GM19455 (cell line): ENCODE measurements around the gene ANKDD1A.

Source experiments
- ATAC-seq: cut with Tn5 transposase; IDR thresholded peaks from one replicate; pipeline ENCODE4 v1.9.1; 2021; ENCODE audit not compliant: unreplicated experiment

The ANKDD1A gene

DNA sequence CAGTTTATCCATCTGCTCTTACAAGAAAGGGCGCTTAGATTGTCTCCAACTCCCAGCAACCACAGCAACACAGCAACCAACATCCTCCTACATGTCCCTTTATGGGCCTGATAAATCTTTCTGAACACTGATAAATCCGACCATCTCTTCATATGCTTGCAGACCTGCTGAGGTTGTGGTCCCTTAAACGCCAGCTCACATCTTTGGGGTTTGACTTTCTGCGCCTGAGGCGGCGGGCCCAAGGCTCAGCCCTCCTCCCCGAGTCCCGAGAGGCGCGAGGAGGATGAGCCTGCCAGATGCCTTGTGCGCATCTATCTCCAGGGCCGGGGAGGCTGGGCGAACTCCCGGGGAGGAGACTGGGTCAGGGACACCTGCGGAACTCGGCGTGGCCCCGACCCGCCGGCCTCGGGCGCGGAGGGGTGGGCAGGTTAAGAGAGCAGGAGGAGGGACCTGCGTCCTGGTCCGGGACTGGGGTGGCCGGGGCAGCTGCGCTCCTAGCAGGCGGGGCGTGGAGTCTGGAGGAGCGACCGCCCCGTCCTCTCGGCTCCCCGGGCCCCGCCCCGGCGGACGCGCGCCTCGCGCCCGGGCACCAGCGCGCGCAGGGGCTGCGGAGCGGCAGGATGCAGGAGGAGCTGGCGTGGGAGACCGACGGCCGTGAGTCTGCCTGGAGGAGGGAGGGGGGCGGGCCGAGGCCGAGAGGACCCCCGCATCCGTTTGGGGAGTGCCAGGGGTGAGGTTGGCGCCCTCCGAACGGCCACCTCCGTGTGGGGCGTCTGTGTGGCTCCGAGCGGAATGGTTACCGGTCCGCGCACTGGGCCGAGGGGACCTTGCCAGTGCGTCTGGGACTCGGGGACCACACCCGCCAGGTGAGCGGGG lies at the start of gene ANKDD1A:
Gene ANKDD1A, plus strand, starts transcription at position 592 of the 876 bp plus-strand sequence. Its CDS starts 29 bp downstream, at position 621.
- ATAC-seq: peak; percentile 80

DNA sequence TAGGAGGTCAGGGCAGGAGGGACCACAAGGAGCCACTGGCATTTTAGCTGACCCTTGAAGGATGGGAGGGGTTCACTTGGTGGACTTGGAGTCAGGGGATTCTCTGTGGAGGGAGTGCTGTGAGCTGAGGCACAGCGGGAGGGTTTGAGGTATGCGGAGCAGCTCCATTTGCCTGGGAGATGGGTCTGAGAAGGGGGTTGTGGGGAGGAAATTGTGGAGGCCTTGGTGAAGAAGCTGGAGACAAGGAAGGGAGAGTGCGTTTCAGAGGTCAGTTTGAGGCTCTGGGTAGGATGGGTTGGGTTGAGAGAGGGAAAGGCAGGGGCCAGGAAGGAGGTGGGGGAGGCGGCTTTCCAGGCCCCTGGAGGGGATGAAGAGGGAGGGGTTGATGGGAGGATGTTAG lies 49.7 kb upstream of the ANKDD1A start:
- ATAC-seq: no peak

DNA sequence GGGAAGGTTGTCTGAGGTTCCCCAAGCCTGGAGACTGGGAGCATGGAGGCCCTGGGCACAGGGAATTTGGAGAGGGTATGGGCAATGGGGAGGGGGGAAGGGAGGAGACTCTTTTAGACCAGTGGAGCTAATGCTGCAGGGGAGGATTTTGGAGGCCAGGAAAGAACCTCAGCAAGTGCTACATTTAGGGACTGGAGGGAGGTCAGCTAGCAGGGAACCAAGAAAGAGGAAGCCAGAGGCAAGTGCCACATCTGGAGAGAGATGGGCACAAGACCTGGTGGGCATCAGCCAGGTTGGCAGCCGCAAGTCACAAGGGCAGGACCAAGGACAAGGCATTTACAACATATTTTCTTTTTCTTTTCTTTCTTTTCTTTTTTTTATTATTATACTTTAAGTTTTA lies 49.3 kb upstream of the ANKDD1A start:
- ATAC-seq: no peak

DNA sequence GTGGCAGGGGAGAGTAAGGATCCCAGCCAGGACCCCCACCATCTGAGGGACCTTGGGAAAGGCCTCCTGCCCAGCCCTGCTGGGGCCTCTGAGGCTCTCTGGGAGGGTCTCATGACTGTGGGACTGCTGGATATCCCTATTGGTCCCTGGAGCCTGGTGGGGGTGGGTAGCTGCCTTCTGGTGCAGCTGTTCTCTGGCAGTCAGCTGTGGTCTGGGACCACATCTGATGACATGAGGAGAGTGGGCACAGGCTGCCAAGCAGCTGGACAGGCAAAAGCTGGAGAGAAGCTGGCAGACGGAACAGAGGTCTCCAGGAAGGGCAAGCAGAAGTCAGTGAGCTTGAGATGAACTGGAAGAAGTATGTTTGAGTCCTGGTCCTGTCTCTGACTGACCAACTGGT lies 47.6 kb upstream of the ANKDD1A start:
- ATAC-seq: no peak

DNA sequence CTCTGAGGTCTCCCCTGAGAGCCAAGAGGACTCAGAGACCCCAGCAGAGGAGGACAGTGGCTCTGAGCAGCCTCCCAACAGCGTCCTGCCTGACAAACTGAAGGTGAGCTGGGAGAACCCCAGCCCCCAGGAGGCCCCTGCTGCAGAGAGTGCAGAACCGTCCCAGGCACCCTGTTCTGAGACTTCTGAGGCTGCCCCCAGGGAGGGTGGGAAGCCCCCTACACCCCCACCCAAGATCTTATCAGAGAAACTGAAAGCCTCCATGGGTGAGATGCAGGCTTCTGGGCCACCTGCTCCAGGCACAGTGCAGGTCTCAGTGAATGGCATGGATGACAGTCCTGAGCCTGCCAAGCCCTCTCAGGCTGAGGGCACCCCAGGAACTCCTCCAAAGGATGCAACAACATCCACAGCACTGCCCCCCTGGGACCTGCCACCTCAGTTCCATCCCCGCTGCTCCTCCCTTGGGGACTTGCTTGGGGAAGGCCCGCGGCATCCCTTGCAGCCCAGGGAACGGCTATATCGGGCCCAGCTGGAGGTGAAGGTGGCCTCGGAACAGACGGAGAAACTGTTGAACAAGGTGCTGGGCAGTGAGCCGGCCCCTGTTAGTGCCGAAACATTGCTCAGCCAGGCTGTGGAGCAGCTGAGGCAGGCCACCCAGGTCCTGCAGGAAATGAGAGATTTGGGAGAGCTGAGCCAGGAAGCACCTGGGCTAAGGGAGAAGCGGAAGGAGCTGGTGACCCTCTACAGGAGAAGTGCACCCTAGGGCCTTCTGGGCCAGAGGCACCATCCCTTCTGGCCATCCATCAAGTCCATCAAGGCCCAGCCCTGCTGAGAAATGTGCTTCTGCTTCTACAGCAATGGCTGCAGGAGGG lies 46.3 kb upstream of the ANKDD1A start:
- no peak for ATAC-seq

DNA sequence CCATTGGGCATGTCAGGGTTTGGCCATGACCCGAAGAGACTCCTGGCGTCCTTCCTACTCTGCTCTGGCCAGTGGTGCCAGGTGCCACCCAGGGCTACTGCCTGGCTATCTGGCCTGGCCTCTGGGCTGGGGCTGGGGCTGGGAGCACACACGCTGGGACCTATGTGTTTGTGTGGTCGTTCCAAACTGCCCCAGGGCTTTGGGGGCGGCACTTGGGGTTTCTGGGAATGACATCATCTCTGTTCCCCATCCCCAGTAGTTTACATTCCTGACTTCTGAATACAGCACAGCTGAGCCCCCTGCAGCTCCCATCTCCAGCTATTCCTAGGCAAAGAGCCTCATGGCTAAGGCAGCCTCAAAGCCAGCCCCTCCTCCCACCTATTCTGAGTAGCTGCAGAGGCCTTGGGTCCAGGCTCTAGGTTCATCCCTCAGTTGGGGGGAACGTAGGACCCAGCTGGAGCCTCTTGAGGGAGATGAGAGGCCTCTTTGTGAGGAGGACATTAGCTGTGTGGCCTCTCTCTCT lies 45.6 kb upstream of the ANKDD1A start:
- no peak for ATAC-seq

DNA sequence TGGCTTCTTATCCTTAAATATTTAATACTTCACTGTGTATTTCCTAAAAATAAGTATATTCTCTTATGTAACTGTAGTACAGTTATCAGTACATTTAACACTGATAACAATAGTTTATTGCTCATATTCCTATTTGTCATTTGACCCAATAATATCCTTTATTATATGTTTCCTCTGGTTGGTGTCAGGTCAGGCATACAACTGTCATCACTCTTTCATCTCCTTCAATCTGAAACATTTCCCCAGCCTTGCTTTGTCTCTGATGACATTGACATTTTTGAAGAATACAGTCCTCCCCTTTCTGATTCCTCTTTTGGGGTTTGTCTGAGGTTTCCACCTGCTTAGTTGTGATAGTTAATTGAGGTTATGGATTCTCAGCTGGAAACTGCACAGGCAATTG lies 42.2 kb upstream of the ANKDD1A start:
- ATAC-seq: no peak

DNA sequence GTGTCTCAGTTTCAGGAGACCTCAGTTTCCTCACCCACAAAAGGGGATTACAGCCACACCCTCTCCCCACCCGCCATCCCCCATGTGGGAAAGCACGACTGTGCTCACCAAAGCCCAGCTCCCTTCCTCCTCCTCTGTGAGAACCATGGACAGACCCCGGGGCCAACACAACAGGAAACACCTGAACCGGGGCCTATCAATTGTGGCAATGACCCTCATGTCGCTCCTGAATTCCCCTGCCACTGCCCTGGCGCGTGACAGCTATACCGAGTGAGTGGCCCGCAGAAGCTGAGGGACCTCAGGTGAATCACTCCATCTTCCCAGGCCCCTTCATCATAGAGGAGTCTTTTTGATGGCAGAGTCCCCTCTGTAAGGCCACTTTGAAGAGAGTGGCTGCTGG lies 41.3 kb upstream of the ANKDD1A start:
- ATAC-seq: no peak

DNA sequence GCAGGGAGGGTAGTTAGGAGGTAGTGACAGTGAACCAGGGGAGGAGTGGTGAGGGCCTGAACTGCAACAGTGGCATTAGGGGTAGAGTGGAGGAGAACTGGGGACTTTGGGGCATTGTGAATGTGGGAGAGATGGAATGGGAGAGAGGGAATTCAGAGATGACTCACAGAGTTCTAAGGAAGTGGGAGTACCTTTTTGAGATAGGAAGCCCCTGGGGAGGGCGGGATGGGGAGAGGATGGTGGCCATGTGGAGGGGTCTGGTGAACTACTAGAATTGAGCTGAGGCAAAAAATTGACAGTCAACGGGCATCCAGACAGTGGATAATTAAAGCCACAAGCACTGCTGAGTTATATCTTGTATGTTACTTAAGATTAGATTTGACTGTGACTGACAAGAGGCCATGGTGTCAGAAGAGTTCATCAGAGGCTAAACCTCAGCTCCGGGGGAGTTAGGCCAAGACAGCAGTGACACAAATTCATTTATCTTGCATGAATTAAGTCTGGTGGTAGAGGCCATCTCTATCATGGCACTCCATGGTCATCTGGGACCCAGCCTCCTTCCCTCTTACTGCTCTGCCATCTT lies 36.0 kb upstream of the ANKDD1A start:
- no peak for ATAC-seq

DNA sequence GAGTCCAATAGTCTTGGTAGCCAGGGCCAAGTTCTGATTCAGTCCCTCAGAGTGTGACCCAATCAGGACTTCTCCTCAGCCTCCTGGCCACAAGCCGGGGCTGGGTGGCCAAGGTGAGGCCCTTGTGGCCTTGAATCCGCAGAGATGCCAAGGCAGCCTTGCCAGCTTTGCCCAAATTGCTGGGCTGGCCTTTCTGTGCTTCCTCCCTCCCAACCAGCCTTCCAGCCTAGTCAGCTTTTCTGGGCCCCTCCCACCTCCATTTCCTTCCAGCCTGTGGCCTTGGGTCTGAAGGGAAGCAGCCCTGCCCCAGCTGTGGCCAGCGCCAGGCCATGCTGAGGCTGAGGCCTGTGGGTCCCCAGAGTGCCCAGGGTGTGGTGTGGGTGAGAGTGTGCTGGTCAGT lies 34.3 kb upstream of the ANKDD1A start:
- ATAC-seq: no peak

DNA sequence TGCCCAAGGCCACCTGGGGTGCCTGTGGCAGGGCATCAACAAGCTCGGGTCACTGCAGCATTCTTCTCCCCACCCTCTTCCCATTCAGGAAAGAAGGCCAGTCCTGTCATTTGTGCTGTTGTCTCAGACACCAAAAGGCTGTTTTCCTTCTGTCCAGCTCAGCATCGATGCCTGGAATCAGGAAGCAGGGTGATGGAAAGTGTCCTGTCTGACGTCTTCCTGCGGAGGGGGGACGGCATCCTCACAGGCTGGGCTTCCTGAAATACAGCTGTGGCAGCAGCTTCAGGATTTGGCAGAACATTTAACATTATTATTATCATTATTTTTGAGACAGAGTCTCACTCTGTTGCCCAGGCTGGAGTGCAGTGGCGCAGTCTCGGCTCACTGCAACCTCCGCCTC lies 33.0 kb upstream of the ANKDD1A start:
- no peak for ATAC-seq

DNA sequence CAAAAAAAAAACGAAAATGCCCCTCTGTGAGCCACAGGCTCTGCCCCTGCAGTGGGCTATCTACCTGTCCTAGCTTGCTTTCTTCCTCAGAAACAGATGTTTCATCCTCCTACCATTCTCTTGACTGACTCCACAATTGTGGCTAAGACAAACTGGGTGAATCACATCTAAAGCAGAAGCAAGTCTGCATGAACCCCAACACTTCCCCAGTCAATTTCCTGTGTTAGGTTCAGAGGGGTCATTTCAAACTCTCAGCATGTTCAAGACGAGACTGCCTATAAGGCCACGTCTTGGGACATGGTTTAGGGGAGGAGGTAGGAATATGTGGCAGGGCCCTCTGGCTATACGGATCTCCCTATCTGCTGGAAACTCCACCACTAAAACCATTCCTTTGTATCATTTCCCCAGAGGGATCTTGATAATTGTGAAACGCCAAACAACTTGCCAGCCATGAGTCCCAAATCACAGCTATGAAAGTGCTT lies 28.6 kb upstream of the ANKDD1A start:
- ATAC-seq: no peak

DNA sequence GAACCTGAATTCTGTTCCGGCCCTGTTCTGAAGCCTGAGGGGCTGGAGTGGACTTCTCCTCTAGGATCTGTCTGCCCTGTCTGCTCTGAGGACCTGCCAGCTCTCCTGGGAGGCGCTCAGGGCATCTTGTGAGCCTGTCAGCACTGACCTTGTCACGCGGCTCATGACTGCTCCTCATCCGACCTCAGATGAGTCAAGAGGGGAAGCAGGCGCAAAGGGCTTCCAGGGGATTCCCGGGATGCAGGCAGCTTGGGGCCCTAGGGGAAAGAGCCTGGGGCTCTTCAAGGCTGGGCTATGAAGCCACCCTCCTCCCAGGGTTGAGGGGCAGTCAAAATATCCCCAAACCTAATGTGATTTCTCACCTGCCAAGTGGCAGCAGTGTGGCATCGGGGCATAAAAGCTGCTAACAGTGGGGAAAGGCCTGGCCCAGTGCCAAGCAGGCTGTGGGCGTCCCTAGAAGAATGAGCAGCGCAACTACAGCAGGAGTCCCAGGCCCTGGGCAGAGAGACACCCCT lies 27.6 kb upstream of the ANKDD1A start:
- no peak for ATAC-seq

DNA sequence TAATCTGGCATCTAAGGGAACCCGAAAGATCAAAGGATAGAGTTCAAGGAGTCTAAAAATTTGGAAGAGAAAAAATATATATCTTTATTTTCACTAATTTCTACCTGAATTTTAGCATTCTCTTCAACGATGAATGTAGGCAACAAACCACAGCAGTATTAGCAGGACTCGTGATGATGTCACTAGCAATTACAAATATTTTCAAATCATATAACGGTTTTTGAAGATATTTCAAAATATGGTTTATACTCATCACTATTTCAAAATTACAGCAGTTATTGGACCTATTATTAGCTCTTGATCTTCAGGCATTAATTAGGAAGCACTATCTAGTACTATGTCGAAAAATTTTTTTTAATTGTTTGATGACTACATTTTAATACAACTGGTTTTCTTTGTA lies 27.0 kb upstream of the ANKDD1A start:
- ATAC-seq: no peak

DNA sequence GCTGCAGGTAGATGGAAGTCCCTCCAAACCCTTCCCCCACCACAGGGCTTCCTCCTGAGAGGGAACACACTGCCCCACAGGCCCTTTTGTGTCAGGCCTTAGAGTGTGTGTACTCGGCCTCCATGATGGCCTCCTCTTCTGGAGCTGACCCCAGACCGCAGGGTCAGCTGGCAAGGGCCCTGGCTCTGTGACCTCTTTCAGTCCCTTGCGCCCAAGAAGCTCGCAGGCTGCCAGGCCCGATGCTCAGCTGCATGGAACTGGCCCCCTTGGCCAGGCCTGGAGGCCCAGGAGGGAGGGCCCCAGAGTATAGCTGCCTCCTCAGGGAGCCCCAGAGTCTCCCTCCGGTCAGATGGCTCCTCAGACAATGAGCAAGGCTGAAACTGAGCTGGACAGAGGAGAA lies 23.4 kb upstream of the ANKDD1A start:
- ATAC-seq: no peak

DNA sequence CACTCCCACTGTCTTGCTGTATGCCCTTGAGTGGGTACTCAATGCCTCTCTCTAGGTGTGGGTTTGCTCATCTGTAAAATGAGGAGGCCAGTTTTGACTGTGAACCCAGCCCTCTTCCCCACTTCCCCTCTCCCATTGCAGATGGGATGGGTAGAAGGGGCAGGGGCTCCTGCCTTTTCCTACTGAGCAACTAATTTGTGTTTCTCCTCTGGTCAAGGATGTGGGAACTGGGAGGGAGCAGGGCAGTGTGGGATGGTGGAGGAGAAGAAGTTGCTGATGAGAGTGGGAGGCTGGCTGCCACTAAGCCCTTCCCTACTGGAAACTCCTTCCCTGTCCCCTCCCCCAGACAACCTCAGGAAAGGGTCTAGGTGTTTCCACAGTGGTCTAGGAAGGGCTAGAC lies 20.1 kb upstream of the ANKDD1A start:
- ATAC-seq: no peak

DNA sequence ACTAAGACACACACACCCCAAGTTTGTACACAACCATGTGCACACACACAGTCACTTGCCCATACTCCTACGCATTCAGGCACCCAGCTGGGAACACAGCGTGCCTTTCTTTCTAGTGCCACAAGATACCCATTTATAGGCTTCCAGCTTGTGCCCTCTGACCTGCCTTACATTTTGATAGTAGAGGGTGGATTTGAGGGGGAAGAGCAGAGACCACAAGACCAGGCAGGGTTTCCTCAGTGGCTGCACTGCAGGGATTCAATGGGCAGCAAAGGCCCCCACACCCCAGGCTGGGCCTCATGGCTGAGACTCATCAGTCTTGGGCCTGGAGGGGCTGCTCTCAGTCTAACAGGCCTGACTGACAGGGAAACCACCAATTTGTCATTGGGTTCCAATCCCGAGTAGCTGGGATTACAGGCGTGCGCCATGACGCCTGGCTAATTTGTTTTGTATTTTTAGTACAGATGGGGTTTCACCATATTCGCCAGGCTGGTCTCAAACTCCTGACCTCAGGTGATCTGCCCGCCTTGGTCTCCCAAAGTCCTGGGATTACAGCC lies 18.8 kb upstream of the ANKDD1A start:
- ATAC-seq: no peak

DNA sequence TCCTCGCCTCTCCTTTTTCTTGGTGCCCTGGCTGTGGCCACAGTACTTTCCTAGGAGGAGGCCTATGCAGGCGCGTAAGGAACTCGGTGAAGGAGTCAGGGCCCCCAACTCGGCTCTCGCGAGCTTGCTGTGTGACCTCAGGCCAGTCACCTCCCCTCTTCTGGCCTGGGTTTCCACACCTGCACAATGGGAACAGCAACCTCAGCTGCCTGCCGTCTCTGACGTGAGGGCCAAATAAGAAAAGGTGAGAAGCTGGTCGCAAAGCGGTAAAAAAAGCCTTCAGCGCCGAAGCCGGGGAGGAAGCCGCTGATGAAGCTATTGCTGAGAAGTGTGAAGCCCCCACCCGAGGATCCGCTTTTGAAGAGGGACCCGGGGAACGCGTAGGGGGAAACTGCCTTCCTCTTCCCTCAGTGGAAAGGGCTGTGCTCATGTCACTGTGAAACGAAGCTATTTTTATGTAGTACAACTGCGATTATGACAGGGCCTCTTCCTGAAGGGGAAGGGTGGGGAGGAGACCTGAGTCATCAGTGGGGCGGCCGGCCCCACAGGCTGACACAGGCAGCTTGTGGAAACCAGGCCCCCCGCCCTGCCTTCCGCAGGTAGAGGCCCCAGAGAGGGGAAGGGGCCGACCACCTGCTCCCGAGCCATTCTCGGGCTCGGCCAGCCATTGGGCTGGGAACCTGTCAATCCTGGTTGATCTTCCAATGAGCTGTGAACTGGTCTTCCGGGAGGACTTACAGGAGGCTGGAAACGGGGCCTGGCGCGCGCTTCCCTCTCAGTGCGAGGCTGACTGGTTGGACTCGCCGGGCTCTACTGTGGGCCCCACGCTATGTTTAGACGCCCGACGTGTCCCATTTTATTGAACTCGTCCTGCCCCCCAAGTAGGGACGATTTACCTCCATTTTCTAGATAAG lies 18.0 kb upstream of the ANKDD1A start:
- peak; percentile 61 for ATAC-seq

DNA sequence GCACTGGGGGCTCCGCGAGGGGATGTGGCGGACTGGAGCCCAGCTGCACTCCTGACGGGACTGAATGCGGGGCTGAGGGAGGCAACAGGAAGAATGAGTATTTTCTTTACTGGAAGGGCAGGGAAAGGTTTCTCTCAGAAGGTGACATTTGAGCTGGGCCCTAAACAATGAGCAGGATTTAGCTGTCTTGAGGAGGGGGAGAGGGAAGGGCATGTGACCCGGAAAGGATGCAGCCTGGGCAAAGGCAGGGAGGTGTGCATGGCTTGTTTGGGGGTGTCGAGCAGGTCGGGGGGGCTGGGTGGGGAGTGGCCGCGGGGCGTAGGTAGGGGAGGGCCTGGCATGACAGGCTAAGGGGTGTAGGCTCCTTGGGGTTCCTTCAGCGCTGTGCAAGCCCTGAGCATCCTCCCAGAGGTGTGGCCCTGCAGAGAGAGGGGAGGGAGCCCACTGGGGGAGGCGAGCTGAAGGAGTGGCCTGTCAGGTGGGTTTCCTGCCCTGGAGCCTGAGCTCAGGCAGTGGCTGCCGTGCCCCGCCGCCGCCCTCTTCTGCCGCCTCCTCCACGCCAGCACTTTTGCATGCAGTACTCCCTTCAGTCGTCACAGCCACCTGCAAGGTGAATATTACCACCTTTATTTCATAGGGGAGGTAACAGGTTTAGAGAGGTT lies 17.2 kb upstream of the ANKDD1A start:
- peak; percentile 31 for ATAC-seq
